Stomach (tissue), 4 donors: ENCODE results near the gene CDH18.

Experiments used
- EP300 ChIP-seq: sonication (generic); formaldehyde crosslinking; IDR thresholded peaks from one replicate; pipeline ENCODE4 v1.6.1; 2017; ENCODE audit warnings: antibody characterized with exemption
- POLR2A ChIP-seq, 4 donors: fragments of 450-650 bp; IDR thresholded peaks; one replicate each; pipeline ENCODE4 v1.6.1; 2016; ENCODE audit warnings: antibody characterized with exemption in 4 of 4, control low read depth in 2 of 4, mild to moderate bottlenecking in 1 of 4, moderate library complexity in 1 of 4
- POLR2AphosphoS5 ChIP-seq, 3 donors: sonication (generic); formaldehyde crosslinking; IDR thresholded peaks; one replicate each; pipeline ENCODE4 v1.6.1; 2016; ENCODE audit warnings: antibody characterized with exemption in 3 of 3
- TF ChIP-seq, protein P1 (sequence below), 7 experiments: fragments of 450-650 bp in 4 of 7; fragments of 200-600 bp in 3 of 7; sonication (generic) in 3 of 7; IDR thresholded peaks; one replicate each; pipeline ENCODE4 v1.5.1; 2016 to 2019; ENCODE audit warnings: antibody characterized with exemption in 7 of 7, control low read depth in 2 of 7, mild to moderate bottlenecking in 1 of 7

DNA sequence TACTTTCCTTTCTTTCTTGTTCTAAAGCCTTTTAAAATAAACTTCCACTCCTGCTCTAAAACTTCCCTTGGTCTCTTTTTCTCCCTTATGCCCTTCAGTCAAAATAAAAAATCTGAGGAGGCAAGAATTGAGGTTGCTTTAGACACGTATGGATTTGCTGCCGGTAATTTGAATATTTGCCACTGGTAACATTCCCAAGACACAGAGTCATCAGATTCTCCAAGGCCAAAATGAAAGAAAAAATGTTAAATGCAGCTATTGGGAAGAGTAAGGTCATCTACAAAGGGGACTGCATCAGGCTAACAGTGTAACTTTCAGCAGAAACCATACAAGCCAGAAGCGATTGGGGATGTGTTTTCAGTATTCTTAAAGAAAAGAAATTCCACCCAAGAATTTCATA, 311.1 kb downstream of the CDH18 start:
- no peak for TF ChIP-seq EP300
- TF ChIP-seq, protein P1, sequence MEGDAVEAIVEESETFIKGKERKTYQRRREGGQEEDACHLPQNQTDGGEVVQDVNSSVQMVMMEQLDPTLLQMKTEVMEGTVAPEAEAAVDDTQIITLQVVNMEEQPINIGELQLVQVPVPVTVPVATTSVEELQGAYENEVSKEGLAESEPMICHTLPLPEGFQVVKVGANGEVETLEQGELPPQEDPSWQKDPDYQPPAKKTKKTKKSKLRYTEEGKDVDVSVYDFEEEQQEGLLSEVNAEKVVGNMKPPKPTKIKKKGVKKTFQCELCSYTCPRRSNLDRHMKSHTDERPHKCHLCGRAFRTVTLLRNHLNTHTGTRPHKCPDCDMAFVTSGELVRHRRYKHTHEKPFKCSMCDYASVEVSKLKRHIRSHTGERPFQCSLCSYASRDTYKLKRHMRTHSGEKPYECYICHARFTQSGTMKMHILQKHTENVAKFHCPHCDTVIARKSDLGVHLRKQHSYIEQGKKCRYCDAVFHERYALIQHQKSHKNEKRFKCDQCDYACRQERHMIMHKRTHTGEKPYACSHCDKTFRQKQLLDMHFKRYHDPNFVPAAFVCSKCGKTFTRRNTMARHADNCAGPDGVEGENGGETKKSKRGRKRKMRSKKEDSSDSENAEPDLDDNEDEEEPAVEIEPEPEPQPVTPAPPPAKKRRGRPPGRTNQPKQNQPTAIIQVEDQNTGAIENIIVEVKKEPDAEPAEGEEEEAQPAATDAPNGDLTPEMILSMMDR (IDR thresholded peaks at IDR 0.05) = no peak
- TF ChIP-seq POLR2AphosphoS5 (IDR thresholded peaks at IDR 0.05) = no peak
- TF ChIP-seq POLR2A (IDR thresholded peaks at IDR 0.05) = no peak
